NCI-H1092 treated with DMSO at 0.1 percent for 48 hours (cell line): Measurements from ENCODE around the gene BTN3A1.
"Not testable (repeated sequence)": the region's sequence is repeated elsewhere in the genome, so short reads cannot be mapped to it uniquely, and the experiment has no call there.

ENCODE experiments used
- DNase-seq: peaks from one replicate; lab custom pipeline; 2025; lab: John Stamatoyannopoulos, UW

Gene BTN3A1

DNA sequence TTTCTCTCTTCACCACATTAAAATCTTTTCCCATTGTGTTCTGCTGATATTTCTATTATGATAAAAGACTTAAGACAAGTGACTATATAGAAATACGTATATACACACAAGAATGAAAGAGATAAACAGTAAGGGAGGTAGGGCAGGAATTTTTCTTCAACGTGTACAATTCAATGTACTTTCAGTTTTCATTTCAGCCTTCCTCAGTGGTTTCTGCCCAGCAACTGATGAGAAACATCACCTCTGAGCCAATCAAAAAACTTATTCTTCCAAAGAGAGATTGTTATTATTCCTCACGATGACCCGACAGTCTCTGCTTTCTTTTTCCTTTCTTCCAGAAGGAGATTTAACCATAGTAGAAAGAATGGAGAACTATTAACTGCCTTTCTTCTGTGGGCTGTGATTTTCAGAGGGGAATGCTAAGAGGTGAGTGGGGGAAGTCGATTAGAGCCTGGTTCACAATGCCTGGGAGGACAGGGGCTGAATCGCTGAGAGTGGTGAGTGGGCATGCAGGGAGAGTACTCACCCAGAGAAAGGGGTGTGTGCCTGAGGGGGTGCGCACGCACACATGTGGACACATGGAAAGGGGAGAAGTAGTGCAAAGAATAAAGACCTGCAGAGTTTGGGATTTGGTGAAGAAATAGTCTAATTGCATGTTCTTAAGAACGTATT is at the start of gene BTN3A1:
TSS of gene BTN3A1 (plus strand) at position 289 of the 672 bp plus-strand sequence. CDS start 3,289 bp downstream, outside the sequence.
- peak; percentile 85 for DNase-seq

DNA sequence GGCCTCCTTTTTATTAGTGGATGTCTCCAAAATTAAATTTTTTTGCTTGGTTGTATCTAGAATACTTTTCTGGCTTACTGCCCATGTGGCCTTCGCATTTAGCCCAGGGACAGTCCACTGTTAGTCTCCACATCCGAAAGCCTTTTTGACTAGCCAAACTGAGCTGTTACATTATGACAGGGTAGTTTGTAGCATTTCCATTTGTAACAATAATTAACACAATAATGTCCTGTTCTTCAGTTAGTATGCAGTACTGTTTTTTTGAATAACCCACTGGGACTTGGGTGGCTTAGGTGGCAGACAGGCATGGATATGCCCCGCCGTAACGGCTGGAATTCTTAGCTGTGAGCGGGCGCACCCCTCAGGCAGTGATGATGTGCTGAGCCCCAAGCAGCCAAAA is 49.8 kb upstream of the BTN3A1 start:
- DNase-seq = no peak

DNA sequence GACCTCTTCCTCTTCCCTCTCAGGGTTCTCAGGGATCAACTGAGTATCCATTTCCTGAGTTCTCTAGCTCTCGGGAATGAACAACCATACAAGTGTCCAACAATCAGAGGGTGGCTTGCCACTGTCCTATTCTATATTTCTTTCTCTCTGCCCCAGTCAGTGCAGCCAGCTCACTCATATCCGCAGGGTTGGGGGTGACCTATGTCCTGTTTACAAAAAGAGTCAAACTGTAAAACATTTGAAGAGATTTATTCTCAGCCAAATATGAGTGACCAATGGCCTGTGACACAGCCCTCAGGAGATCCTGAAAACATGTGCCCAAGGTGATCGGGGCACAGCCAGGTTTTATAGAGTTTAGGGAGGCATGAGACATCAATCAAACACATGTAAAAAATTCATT is 47.9 kb upstream of the BTN3A1 start:
- DNase-seq = no peak

DNA sequence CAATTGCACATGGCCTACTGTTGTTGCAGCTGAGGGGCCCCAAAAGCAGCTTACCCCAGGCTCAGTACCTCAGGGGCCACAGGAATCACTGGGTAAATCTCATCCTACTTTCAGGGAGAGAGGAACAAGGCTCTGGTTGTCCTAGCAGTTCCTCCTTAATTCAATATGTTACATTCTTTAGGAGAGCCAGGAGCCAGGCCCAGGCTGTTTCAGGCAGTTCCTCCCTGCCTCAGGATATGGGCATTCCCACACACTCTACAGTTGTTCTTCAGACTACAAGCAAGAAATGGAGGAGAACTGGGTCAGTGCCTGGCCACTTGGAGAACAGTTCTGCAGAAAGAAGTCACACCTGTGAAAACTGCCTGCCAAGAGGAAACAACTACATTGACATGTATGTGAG is 46.7 kb upstream of the BTN3A1 start:
- no peak for DNase-seq

DNA sequence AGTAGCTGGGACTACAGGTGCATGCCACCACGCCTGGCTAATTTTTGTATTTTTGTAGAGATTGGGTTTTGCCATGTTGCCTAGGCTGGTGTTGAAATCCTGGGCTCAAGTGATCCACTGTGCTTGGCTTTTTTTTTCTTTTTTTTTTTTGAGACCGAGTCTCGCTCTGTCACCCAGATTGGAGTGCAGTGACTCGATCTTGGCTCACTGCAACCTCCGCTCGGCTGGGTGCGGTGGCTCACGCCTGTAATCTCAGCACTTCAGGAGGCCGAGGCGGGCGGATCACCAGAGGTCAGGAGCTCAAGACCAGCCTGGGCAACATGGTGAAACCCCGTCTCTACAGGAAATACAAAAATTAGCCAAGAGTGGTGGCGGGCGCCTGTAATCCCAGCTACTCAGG is 44.5 kb upstream of the BTN3A1 start:
- not testable (repeated sequence) for DNase-seq

DNA sequence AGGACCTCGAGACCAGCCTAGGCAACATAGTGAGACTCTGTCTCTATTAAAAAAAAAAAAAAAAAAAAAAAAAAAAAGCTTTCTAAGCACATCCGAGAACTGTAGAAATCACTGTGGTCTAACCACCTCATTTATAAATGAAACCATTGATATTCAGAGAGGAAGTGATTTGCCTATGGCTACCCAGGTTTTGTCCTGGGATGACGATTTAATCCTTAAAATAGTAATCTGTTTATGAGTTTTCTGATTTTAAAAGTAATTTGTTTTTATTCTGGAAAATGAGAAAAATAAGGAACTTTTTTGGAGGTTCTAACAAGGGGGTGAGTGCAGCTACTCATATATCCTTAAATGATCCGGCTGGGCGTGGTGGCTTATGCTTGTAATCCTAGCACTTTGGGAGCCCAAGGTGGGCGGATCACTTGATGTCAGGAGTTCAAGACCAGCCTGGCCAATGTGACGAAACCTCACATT is 43.5 kb upstream of the BTN3A1 start:
- DNase-seq = no peak

DNA sequence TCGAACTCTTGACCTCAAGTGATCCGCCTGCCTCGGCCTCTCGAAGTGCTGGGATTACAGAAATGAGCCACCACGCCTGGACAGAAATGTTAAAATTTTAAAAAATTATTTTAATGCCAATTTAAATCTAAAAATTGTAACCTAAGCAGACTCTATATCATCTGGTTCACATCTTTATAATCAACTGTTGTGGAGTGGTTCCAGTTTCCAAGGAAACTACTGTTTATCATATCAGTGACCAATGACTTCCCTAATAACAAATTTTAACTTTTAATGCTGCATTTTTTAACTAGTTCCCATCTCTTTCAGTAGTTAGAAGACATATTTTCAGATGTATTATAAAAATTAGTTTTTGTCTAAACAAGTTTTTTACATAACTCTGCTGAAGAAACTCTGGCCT is 42.3 kb upstream of the BTN3A1 start:
- no peak for DNase-seq

DNA sequence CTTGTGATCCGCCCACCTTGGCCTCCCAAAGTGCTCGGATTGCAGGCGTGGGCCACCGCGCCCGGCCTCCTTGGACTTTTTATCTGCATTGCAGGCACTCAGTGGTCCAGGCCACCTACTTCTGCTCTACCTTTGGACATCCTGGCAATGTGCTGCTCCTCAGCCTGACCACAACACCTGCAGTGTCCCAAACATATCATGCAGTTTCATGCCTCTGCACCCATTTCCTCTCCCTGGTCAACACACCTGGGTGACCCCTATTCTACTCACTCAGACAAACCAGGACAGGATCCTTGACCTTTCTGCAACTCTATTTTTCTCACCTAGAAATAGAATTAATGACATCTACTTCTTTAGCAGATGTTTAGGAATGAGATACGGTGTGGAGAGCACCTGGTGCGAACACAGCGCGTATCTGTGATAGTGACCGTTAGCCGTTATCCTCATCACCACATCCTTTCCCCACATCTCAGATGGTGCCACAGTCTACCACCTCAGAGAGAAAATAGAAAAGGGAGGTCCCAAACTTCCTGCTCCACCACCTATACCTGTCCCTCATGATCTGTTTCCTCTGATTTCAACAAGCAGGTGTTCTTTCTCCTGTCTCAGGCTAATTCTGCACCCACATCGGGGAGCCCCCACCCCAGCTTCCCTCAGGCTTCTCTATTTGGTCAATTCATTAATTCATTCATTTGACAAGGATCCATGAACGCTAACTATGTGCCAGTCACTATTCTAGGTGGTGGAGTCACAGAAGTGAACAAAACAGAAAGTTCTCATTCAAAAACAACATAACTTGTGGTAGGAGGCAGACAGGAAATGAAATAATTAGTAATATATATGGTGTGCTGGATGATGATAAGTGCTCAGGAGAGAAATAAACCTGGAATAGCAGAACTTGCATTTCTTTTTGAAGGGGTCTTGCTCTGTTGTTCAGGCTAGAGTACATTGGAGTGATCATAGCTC is 41.3 kb upstream of the BTN3A1 start:
- DNase-seq = no peak

DNA sequence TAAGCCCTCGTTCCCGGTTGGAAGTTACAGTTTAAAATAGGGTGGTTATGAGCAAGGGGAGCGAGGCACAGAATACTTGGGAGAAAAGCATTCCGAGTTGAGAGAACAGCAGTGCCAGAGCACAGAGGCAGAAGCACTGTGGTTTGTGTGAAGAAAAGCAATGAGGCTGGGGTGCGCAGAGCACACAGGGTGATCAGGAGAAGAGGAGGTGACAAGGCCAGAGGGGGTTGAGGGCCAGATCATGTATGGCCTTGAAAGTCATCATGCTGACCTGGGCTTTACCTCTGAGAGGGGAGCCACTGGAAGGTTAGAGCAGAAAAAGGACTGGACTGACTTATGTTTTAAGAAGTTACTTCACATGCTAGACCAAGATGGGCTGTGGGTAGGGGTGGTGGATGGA is 40.5 kb upstream of the BTN3A1 start:
- no peak for DNase-seq

DNA sequence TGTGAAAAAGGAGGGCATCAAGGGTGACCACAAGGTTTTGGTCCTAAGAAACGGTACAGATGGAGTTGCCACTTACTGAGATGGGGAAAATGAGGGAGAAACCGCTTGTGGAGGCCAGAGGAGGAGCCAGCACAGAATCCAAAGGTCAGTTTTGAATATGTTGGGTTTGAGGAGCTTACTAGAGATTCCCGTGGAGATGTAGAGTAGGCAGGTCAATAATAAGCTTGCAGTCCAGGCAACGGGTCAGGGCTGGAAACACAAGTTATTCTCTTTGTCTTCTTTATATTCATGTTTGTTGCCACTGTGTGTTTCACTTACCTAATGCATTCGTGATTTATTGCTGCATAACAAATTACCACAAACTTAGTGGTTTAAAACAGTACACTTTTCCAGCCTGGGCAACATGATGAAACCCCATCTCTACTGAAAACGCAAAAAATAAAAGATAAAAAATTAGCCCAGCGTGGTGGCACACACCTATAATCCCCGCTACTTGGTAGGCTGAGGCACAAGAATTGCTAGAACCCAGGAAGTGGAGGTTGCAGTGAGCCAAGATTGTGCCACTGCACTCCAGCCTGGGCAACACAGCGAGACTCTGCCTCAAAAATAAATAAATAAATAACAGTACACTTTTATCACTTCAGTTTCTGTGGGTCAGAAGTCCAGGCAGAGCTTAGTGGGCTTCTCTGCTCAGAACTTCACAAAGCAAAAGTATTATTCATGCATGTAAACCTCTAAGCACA is 39.8 kb upstream of the BTN3A1 start:
- DNase-seq = no peak

DNA sequence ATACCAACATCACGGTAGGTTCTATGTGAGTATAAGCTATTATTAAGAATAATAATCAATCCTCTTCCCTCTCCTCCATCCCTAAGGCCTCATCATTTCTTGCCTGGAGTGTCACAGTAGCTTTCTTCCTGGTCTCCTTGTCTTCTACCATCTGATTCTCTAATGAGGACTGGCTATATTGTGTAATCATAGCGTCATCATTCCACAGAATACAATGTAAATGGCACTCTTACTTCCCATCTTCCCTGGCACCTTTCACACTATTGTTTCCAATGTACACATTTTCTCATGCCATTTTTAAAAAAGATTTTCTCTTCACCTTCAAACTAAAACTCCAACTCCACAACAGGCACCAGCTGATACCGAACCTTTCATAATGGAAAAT is 39.2 kb upstream of the BTN3A1 start:
- DNase-seq = no peak

DNA sequence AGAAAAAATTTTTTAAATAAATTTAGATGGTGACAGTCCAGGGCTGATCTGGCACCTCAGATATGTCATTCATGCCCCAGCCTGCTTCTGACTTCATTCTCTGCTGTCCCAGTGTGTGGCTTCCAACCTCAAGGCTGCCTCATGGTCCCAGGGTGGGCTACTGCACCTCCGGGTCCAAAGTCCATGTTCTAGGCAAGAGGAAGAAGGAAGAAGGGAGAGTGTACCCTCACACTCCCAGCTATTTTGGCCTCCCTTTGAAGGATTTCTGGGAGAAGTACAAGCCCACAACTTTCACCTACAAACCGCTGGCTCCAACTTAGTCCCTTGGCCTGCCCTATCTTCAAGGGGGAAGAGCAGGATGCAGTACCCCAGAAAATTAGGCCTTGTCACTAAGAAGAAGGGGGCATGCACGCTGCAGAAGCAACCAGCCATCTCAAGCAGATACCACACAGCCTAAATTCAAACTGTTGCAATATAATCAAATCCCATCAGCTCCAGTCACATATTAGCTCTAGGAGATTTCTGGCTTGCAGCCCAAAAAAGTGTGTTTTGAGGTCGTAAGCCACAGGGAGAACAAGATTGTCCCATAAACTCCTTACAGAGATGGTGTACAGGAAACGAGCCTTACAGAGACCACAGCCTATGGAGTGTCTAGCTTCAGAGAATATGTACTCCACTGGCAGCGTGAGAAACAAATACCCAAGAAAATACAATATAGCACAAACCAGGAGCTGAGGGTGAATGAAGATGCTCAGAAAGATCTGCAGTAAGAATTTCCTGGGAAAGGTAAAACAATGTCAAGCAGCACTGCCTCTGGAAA is 38.0 kb upstream of the BTN3A1 start:
- DNase-seq = no peak

DNA sequence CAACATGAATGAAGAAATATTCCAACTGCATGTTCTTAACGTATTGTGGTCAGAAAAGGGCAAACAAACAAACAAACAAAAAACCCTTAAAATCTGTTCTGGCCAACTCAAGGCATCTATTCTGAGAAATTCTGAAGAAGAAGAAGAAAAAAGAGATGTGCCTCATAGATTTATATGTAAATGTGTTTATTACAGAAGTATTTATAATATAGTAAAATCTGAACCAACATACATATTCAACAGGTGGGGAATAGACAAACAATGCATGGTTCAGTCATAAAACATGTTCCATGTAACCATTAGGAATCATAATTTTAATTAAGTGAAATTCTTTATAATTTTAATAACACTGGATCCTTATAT is 36.5 kb upstream of the BTN3A1 start:
- no peak for DNase-seq

DNA sequence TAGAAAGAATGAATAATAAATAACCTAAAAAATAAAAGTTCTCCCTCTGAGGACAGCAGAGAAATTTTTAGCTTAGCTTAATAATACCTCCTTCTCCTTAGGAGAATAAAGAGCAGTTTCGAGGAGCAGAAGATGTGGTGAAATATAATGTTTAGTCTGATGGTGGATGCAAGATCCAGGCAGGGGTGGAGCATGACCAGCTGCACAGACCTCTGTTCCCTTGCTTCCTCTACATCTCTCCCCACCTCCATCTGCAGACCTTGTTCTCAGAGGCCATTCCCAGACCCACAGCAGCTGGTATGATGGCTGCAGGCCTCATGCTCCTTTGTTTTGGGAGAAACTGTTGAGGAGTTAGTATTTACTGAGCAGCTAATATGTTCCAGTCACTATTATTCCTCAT is 35.6 kb upstream of the BTN3A1 start:
- no peak for DNase-seq

DNA sequence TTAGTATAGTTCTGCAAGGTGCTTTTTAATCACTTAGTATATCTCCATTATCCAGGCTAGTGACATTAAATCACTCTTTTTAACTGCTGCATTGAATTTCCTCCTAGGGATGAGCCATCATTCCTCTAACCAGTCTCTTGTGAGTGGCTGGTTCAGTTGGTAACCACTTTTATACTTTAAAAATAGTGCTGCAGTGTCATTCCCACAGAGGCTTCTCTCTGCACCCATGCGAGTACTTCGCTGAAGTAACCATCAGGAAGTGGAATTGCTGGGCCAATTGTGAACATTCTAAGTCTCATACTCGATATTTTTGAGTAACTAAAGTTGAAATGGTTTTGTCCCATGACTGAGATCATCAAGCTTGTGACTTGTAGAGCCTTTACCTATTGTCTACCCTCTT is 35.0 kb upstream of the BTN3A1 start:
- no peak for DNase-seq

DNA sequence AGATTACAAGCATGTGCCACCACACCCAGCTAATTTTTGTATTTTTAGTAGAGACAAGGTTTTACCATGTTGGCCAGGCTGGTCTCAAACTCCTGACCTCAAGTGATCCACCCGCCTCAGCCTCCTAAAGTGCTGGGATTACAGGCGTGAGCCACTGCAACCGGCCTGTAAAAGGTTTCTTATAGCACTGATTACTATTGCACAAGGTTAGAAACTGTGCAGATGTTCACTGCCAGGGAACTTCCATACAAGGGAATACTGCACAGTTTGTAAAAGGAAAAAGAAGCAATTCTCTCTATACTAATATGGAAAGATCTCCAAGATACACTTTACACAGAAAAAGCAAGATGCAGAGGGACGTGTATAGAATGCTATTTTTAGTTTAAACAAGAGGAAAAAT is 30.3 kb upstream of the BTN3A1 start:
- DNase-seq = not testable (repeated sequence)

DNA sequence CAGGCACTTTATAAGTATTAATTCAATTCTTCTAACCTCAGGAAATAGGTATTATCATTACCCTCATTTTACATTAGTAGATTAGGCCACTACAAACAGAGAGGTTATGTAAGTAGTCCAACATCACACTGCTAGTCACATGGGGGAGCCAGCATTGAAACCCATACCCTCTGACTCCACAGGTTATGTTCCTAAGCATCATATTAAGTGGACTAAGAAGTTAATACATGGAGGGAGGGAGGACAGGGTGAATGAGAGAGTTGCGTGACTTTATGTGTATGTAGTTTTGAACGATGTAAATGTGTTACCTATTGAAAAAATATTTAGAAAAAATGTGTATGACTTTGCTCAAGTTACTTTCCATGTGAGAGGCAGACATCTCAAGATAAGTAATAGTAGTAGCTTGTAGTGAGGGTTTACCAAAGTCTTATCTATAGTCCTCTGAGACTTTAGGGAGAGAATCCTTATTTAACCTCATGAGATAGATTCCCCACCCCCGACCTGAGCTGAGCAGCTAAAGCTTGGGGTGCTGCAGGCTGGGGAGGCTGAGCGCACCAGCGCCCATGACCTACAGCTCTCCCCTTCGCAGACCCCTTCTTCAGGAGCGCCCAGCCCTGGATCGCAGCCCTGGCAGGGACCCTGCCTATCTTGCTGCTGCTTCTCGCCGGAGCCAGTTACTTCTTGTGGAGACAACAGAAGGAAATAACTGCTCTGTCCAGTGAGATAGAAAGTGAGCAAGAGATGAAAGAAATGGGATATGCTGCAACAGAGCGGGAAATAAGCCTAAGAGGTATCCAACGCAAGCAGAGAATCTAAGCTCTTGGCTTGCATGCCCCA is 29.5 kb upstream of the BTN3A1 start:
- no peak for DNase-seq

DNA sequence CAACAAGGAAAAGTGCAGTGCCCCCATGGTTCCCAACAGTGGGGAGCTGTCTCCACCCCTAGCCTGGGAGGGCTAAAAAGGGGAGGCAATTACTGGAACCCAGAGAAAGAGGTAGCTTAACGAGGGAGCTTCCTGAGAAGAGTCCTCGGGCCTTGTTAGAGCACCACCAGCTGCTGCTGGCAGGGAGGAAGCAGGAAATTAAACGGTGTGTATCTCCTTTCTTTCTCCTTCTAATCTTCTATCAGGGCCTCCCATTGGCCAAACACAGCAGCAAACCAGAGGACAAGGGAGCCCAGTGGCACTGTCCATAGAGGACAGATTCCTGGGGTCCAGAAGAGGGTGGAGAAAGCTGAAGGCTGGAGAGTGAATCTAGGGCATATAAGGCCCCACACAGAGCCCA is 26.8 kb upstream of the BTN3A1 start:
- DNase-seq = no peak

DNA sequence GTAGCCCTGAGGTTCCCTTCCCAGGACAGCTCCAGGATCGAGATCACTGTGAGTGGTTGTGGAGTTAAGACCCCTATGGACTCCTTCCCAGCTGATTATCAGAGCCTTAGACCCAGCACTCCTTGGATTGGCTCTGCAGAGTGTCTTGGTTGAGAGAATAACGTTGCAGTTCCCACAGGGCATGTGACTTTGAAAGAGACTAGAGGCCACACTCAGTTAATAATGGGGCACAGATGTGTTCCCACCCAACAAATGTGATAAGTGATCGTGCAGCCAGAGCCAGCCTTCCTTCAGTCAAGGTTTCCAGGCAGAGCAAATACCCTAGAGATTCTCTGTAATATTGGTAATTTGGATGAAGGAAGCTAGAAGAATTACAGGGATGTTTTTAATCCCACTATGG is 24.4 kb upstream of the BTN3A1 start:
- no peak for DNase-seq

DNA sequence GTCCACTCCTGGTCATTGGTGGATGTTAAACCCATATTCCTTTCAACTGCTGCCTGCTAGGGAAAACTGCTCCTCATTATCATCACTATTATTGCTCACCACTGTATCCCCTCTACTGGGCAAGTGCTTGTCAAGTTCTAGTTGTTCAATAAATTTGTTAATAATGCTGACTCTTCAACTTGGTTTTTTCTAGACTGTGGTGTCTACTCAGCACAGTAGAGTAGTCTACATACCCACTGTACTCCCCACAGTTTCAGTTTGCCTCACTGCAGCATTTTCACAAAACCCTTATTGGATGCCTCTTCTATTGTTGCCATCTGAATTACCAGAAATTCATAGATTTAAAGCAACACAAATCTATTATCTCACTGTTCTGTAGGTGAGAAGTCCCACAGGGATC is 23.9 kb upstream of the BTN3A1 start:
- DNase-seq = not testable (repeated sequence)

DNA sequence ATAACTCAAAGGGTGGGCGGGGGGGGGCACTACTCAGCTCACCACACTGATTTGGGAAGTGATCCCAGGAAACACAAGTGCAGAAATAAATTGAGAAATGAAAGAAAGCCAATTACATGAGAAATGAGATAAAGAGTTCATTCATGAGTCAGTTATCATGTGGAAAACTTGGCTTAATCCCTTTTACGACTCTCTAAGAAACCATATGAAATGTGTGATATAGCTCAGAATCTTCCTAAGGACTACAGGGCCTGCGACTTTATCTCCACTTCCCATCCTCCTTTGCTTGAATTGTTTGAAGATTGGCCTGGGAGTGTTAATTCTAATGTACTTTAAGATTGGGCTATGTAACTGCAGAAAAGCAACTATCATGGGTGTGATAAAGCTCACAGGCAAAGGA is 22.8 kb upstream of the BTN3A1 start:
- DNase-seq = no peak
